Skin epidermis (tissue), 12 donors: ENCODE results near the gene MASP2.
"Not testable (repeated sequence)": the region's sequence is repeated elsewhere in the genome, so short reads cannot be mapped to it uniquely, and the experiment has no call there.

Experiments used
- H3K27ac ChIP-seq, 21 experiments: fragments of 200-600 bp; sonication (generic) in 11 of 21; one replicate each; pipeline ENCODE4 v1.5.0; 2020; ENCODE audit warnings: mild to moderate bottlenecking in 3 of 21, inconsistent platforms in 2 of 21, moderate library complexity in 2 of 21
- H3K4me3 ChIP-seq, 7 experiments: fragments of 200-600 bp; sonication (generic) in 2 of 7; one replicate each; pipeline ENCODE4 v1.5.0; 2020; ENCODE audit warnings: inconsistent platforms in 2 of 7, mild to moderate bottlenecking in 2 of 7, moderate library complexity in 1 of 7

The MASP2 gene

DNA sequence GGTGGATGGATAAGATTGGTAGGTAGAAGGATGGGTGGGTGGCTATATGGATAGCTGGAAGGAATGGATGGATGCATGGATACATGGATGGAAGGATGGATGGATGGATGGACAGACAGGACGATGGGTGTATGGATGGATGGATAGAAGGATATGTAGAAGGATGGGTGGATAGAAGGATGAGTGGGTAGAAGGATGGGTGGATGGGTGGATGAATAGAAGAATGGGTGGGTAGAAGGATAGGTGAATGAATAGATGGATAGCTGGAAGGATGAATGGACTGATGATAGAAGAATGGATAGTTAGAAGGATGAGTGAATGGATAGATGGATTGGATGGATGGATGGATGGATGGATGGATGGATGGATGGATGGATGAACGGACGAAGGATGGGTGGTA is 5.0 kb downstream of the MASP2 start:
- Histone ChIP-seq H3K27ac (no peak overlapping the region), H3K4me3 (no peak overlapping the region)

DNA sequence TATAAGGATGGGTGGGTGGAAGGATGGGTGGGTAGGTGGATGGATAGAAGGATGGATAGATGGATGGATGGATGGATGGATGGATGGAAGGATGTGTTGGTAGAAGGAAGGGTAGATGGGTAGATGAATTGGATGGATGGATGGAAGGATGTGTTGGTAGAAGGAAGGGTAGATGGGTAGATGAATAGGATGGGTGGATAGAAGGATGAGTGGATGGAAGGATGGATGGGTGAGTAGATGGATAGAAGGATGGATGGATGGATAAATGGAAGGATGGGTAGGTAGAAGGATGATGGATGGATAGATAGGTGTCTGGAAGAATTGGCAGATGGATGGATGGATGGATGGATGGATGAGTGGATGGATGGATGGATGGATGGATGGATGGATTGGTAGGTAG is 6.0 kb downstream of the MASP2 start:
- Histone ChIP-seq H3K4me3 (no peak overlapping the region), H3K27ac (no peak overlapping the region)

DNA sequence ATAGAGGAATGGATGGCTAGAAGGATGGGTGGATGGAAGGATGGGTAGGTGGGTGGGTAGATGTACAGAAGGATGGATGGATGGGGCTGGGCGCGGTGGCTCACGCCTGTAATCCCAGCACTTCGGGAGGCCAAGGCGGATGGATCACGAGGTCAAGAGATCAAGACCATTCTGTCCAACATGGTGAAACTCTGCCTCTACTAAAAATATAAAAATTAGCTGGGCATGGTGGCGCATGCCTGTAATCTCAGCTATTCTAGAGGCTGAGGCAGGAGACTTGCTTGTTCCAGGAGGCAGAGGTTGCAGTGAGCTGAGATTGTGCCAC is 7.0 kb downstream of the MASP2 start:
- H3K27ac ChIP-seq, H3K4me3 ChIP-seq: not testable (repeated sequence)

- Histone ChIP-seq H3K27ac (no peak overlapping the region), H3K4me3 (no peak overlapping the region)
Observed at GRCh38 chr1:11039351-11040104, 7.5 kb downstream of the MASP2 start.

- no peak overlapping the region for H3K4me3 ChIP-seq
- H3K27ac ChIP-seq = no peak overlapping the region
Observed at GRCh38 chr1:11037740-11038182, 9.3 kb downstream of the MASP2 start.

DNA sequence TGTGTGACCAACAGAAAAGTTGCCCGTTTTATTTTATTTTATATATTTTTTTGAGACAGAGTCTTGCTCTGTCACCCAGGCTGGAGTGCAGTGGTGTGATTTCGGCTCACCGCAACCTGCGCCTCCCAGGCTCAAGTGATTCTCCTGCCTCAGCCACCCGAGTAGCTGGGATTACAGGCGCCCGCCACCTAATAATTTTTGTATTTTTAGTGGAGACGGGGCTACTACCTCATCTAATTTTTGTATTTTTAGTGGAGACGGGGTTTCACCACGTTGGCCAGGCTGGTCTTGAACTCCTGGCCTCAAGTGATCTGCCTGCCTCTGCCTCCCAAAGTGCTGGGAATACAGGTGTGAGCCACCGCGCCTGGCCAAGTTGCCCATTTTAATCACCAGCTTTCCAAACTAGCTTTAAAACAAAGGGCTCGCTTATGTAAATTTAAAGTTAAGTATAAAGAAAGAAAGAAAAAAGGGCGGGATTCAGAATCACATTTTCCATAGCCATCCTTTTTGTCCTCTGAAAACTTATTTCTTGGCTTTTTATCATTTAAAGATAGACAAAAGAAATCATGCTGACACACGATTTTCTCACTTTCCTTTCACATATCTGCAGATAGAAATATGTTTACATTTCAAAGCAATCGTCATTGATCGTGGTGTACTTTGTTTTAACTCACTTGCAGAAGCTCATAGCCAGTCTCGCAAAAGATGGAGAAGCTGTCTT is 9.9 kb downstream of the MASP2 start:
- H3K27ac ChIP-seq = not testable (repeated sequence)

GRCh38 chr1:11031624-11032262 is 15.3 kb downstream of the MASP2 start:
- Histone ChIP-seq H3K4me3 (no peak overlapping the region), H3K27ac (no peak overlapping the region)

More for the DNA sequence above, 9.9 kb downstream of the MASP2 start:
- not testable (repeated sequence) for H3K4me3 ChIP-seq

DNA sequence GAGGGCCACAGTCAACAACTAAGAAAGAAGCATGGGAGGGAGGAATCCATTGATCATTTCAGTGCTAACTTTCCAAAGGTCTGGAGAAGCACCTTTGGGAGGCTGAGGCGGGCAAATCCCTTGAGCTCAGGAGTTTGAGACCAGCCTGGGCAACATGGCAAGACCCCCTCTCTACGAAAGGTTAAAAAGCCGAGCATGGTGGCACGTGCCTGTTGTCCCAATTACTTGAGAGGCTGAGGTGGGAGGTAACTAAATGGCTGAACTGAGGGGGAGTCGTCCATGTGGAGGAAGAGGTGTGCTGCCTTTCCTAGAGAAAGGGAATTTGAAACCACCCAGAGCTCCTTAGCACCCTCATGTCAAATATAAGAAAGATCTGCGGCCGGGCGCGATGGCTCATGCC is 16.2 kb downstream of the MASP2 start:
- no peak overlapping the region for H3K27ac ChIP-seq
- no peak overlapping the region for H3K4me3 ChIP-seq

DNA sequence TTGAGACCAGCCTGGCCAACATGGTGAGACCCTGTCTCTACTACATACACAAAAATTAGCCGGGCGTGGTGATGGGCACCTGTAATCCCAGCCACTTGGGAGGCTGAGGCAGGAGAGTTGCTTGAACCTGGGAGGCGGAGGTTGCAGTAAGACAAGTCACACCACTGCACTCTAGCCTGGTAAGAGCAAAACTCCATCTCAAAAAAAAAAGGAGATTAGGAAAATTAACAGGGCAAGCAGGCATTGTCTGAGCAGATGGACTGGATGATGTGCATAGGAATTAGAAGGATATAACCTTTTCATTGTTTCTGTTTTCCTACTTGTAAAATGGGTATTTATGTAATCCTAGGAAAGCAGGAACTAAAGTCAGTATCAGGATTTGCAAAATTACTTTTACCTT is 19.0 kb downstream of the MASP2 start:
- H3K4me3 ChIP-seq = no peak overlapping the region
- no peak overlapping the region for H3K27ac ChIP-seq

DNA sequence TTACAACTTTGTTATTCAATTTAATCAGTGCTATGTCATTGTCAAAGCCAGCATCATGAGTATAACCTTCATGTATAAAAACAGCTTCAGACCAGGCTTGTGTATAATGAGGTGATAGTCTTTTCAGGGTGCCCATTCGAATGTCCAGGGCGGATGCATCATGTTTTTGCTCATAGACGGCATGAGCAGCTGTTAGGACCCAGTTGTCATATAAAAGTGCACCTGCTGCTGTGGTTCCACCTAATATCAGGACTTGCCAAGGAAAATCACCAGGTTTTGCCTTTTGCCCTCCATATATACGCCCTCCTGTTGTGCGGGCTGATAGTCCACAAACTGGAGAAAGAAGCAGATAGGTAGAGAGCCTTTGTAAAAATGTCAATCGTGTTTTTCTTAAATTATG is 19.7 kb downstream of the MASP2 start:
- Histone ChIP-seq H3K4me3 (no peak overlapping the region), H3K27ac (no peak overlapping the region)

DNA sequence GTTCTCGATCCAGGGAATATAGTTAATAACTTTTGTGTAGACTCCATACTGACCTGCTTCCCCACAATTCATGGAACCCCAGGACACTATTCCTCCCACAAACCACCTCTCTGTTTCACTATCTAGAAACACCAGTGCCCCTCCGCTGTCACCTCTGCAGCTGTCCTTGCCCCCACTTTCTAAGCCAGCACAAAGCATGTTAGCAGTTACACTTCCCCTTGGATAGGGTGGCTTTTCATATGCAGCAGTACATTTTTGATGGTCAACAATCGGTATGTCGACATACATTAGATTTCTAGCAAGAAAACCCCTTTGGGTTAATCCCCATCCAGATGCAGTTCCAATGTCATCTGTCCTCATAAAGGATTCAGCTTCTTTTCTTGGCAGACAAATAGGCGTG is 20.1 kb downstream of the MASP2 start:
- no peak overlapping the region for H3K4me3 ChIP-seq
- no peak overlapping the region for H3K27ac ChIP-seq

DNA sequence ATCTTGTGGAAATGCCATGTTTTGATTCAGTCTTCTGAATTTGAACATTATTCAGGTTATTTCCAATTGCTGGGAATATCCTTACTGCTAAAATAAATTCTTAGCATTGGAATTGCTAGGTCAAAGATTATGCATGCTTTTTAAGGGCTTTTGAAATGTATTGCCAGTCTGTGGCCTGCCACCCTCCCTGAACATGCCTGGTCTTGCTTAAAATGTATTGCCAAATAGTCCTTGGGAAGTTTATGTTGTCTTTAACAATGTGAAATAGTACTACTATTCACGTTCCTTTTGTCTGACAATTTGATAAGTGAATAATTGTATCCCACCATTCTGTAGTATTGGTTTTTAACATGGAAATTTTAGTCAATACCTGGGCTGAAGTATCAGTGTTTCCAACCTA is 21.0 kb downstream of the MASP2 start:
- H3K27ac ChIP-seq = no peak overlapping the region
- H3K4me3 ChIP-seq = no peak overlapping the region

- H3K27ac ChIP-seq = no peak overlapping the region
- no peak overlapping the region for H3K4me3 ChIP-seq
Observed at GRCh38 chr1:11025618-11026017, 21.4 kb downstream of the MASP2 start.

GRCh38 chr1:11024874-11025203 is 22.2 kb downstream of the MASP2 start:
- Histone ChIP-seq H3K4me3 (no peak overlapping the region), H3K27ac (no peak overlapping the region)

DNA sequence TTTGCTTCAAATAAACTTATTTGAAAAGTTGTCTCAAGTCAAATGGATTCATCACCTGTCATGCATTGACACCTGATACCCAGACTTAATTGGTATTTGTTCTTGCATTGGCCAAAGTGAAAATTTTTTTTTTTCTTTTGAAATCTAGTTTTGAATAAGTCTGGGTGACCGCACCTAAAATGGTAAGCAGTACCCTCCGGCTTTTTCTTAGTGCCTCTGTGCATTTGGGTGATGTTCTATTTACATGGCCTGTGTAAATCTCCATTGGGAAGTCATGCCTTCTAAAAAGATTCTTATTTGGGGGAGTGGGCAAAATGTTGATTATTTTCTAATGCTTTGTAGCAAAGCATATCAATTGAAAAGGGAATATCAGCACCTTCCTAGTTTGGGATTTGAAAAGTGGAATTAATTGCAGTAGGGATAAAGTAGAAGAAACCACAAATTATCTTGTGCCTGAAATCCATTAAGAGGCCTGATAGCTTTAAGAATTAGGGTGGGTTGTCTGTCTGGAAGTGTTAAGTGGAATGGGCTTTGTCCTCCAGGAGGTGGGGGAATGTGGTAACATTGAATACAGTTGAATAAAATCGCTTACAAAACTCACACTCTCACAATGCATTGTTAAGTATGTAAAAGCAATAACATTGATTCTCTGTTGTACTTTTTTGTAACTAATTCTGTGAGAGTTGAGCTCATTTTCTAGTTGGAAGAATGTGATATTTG is 22.7 kb downstream of the MASP2 start:
- H3K27ac ChIP-seq = no peak overlapping the region
- H3K4me3 ChIP-seq = no peak overlapping the region

DNA sequence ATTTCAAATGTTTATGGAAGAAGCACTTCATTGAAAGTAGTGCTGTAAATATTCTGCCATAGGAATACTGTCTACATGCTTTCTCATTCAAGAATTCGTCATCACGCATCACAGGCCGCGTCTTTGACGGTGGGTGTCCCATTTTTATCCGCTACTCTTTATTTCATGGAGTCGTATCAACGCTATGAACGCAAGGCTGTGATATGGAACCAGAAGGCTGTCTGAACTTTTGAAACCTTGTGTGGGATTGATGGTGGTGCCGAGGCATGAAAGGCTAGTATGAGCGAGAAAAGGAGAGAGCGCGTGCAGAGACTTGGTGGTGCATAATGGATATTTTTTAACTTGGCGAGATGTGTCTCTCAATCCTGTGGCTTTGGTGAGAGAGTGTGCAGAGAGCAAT is 23.8 kb downstream of the MASP2 start:
- no peak overlapping the region for H3K4me3 ChIP-seq

GRCh38 chr1:11019971-11020370 is 27.1 kb downstream of the MASP2 start:
- H3K4me3 ChIP-seq = no peak overlapping the region
- H3K27ac ChIP-seq = no peak overlapping the region

More for the DNA sequence above, 23.8 kb downstream of the MASP2 start:
- no peak overlapping the region for H3K27ac ChIP-seq

DNA sequence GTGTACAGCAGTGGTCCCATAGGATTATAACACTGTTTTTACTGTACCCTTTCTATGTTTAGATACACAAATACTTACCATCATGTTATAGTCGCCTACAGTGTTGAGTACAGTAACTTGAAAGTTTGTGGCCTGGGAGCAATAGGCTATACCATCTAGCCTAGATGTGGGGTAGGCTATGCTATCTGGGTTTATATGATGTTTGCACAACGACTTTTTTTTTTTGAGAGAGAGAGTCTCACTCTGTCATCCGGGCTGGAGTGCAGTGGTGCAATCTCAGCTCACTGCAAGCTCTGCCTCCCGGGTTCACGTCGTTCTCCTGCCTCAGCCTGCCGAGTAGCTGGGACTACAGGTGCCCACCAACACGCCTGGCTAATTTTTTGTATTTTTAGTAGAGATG is 27.7 kb downstream of the MASP2 start:
- not testable (repeated sequence) for H3K27ac ChIP-seq, H3K4me3 ChIP-seq

GRCh38 chr1:11013160-11013531 is 33.9 kb downstream of the MASP2 start:
- H3K27ac ChIP-seq = peak overlapping the region in 20 of 21 experiments; percentile 92 to 100 (median 98)
- H3K4me3 ChIP-seq = peak overlapping the region; percentile 90 to 100 (median 98)
